Measurements from ENCODE around the gene SP8.
A peak's percentile ranks its signal among the peaks of the same experiment; 100 is the strongest.

Gene SP8

DNA sequence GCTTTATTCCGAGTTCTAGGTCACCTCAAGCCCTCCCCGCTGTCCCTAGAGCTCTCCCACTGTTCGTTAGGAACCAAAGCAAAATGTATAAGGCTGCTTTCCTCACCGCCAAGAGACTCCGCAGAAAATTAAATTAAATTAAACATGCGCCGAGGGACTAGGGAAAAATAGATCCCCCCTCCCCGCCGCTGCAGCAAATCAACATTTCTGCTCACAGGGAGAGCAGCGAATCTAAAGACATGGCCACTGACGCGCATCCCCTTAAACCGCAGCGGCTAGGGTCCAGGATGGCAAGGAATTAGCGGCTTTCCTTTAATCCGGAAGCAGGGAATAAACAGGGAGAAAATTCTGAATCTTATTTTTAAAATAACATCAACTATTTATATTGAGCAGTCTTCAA is 7.6 kb downstream of the SP8 start:
- peaks cover 3% of the 10 kb centered on the region; the same call in 1 of the 2 replicates for H3K9me3 ChIP-seq
- DNase-seq = no peak
- no peak overlapping the region for H3K4me3 ChIP-seq (ENCODE audit: low read depth, low read length)
- TF ChIP-seq, protein P1, sequence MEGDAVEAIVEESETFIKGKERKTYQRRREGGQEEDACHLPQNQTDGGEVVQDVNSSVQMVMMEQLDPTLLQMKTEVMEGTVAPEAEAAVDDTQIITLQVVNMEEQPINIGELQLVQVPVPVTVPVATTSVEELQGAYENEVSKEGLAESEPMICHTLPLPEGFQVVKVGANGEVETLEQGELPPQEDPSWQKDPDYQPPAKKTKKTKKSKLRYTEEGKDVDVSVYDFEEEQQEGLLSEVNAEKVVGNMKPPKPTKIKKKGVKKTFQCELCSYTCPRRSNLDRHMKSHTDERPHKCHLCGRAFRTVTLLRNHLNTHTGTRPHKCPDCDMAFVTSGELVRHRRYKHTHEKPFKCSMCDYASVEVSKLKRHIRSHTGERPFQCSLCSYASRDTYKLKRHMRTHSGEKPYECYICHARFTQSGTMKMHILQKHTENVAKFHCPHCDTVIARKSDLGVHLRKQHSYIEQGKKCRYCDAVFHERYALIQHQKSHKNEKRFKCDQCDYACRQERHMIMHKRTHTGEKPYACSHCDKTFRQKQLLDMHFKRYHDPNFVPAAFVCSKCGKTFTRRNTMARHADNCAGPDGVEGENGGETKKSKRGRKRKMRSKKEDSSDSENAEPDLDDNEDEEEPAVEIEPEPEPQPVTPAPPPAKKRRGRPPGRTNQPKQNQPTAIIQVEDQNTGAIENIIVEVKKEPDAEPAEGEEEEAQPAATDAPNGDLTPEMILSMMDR (IDR thresholded peaks at IDR 0.05; ENCODE audit: low read depth, low read length) = no peak
- no peaks in the 10 kb centered on the region for H3K4me1 ChIP-seq
- no peaks in the 10 kb centered on the region for H3K36me3 ChIP-seq
- H3K27me3 ChIP-seq = peaks cover 100% of the 10 kb centered on the region

DNA sequence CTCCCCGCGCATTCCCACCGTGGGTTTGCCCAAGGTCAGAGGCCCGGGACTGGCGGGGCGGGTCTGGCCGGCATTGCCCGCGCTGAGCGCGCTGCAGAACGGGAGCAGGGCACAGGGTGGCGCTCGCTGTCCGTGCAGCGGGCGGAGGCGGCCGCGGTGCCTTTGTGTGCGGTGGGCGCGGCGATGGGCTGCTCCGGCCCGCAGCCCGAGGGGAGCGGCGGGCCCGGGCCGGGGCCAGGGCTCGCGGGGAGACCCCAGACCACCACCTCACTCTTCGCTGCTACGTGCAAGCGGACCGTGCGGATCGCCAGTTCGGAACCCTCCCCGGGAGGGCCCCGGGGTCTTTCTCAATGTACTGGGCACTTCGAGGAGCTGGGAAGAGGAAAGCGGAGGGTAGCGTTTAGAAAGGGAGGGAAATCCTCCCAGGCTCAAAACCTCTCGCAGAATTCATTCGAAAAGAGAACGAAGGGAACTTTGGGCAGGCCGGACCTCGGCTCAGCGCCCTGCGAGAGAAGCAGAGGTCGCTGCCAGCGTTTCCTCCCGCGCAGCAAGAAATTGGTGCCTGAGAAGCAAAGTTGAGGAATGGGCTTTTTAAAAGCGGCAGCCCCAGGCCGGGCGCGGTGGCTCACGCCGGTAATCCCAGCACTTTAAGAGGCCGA is 8.5 kb downstream of the SP8 start:
- peak; percentile 61 for DNase-seq
- Histone ChIP-seq H3K27me3 (peaks cover 98% of the 10 kb centered on the region), H3K36me3 (no peaks in the 10 kb centered on the region), H3K9me3 (no peaks in the 10 kb centered on the region), H3K4me1 (no peaks in the 10 kb centered on the region), H3K4me3 (ENCODE audit: low read depth, low read length) (no peak overlapping the region)
- TF ChIP-seq, protein P1 (IDR thresholded peaks at IDR 0.05; ENCODE audit: low read depth, low read length) = peak; percentile 55

DNA sequence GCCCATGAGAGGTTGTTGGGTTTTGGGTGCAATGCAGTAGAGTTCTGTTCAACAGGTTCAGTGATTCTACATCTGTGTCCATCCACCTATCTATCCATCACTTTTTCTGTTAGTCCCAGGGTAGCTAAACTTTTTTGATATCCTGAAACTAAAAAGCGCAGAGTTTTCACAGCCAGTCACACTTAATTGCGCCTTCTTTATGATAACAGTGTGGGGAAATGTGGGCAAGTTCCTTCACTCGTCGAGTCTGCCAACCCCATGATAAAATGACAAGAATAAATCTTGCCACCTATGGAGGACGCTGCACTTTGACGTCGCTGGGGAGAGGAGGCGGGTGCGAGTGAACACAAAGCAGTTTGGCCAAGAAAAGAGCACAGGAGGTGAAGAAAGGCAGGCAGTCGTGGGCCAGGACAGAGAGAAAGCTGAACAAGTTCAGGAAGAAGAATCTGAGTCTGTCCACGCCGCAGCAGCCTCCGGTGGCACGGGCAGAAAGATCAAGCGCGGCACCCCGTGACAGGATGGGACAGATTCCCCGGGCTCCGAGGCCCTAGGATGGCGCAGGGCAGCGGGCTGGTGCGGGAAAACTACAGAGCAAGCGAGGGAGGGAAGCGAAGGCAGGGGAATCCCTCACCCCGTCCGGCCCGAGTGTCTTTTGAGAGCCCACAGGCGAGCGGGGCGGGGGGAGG is 9.2 kb downstream of the SP8 start:
- Histone ChIP-seq H3K27me3 (peaks cover 96% of the 10 kb centered on the region), H3K4me3 (ENCODE audit: low read depth, low read length) (no peak overlapping the region), H3K36me3 (no peaks in the 10 kb centered on the region), H3K9me3 (no peaks in the 10 kb centered on the region), H3K4me1 (no peaks in the 10 kb centered on the region)
- TF ChIP-seq, protein P1 (IDR thresholded peaks at IDR 0.05; ENCODE audit: low read depth, low read length) = no peak
- DNase-seq = no peak

DNA sequence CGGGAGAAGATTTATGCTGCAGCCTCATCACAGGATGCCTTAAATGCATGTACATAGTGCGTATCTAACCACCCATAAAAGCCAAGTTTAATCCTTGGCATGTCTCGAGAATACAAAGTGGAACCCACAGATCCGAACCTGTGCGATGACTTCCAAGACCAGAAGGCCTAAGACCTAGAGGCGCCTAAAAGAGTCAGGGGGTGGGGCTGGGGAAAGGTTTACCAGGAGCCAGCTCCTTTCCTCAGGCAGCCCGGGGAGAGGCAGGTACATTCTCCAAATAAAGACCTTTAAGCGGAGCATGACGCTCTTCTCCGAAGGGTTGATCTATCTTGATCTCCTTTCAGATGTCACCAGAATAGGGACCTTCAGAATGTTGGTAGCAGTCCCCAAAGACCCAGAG is 9.7 kb downstream of the SP8 start:
- Histone ChIP-seq H3K4me1 (no peaks in the 10 kb centered on the region), H3K36me3 (no peaks in the 10 kb centered on the region), H3K9me3 (no peaks in the 10 kb centered on the region), H3K27me3 (peaks cover 92% of the 10 kb centered on the region), H3K4me3 (ENCODE audit: low read depth, low read length) (no peak overlapping the region)
- no peak for DNase-seq
- TF ChIP-seq, protein P1 (IDR thresholded peaks at IDR 0.05; ENCODE audit: low read depth, low read length) = no peak

DNA sequence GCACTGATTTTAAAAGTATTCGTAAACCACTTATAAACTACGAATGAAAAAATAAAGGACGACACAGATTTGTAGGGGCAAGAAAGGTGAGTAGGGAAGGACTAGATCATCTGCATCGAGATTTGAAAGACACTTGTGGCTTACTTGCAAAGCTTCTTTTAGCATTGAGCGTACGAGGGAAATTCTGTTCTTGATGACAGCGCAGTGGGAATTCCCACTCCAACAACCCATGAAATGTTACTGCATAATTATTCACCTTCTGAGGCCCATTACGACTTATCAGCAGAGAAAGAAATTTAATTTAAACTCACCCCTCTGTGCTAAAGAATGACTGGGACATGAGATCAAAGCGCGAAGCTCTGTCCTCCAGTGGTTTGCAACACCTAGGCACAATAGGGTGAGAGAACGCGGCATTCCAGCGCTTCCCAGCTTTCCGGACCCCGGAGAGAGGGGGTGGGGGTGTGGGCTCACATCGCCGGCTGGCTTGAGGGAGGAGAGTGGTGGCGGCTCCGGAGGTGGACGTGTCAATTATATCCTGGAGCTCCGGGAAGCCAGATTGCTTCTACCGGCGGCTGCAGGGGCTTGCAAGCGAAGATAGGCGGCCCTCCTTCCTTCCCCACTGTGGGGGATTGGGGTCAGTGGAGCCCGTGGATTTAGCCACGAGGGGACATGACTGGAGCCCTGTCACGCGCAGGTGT is 10.3 kb downstream of the SP8 start:
- H3K27me3 ChIP-seq = peaks cover 92% of the 10 kb centered on the region
- no peak for DNase-seq

More for the DNA sequence above, 10.3 kb downstream of the SP8 start:
- no peaks in the 10 kb centered on the region for H3K4me1 ChIP-seq
- H3K9me3 ChIP-seq = no peaks in the 10 kb centered on the region
- TF ChIP-seq, protein P1 (IDR thresholded peaks at IDR 0.05; ENCODE audit: low read depth, low read length) = no peak
- H3K36me3 ChIP-seq = no peaks in the 10 kb centered on the region
- no peak overlapping the region for H3K4me3 ChIP-seq (ENCODE audit: low read depth, low read length)

Data from BE2C (cell line).